Measurements from ENCODE around the gene EFCAB13. TPM values are rescaled to one million over a fixed set of nuclear protein-coding genes. Genes with fewer than 3 reads are reported as not detected.

Gene EFCAB13
- total RNA-seq, 1 experiment from 2014 or later: 1.6 TPM

- H3K36me3 Mint-ChIP-seq (ENCODE audit: insufficient read depth in 1 of 3, low read depth in 3 of 3): peaks cover 6 to 12% (median 7%) of the 10 kb centered on the region in 3 experiments
- DNase-seq: no peak
- H3K56ac ChIP-seq (ENCODE audit: insufficient read length, low read depth, low read length): no peak overlapping the region
- H3K23me2 ChIP-seq (ENCODE audit: insufficient read length, low read depth, low read length, poor library complexity, severe bottlenecking): peaks cover 4% of the 10 kb centered on the region
- no peaks in the 10 kb centered on the region for H3K79me2 ChIP-seq (ENCODE audit: insufficient read depth, low read length)
- H3K9ac ChIP-seq (ENCODE audit: extremely low read depth, insufficient read length, low read length): no peak overlapping the region
- no peak overlapping the region for H3K4ac ChIP-seq (ENCODE audit: low read depth, low read length)
- H3K23ac ChIP-seq (ENCODE audit: insufficient read length, low read depth, low read length): no peak overlapping the region
- peaks cover 14% of the 10 kb centered on the region in 2 experiments for H3K9me3 Mint-ChIP-seq
- H3T11ph ChIP-seq (ENCODE audit: low read length): no peak overlapping the region
- H2BK20ac ChIP-seq (ENCODE audit: low read depth, low read length, poor library complexity, severe bottlenecking): no peak overlapping the region
- H3K27ac ChIP-seq (ENCODE audit: insufficient read length, low read depth, low read length): no peak overlapping the region
- no peak overlapping the region for H3K27ac Mint-ChIP-seq
- peaks cover 3 to 7% of the 10 kb centered on the region in 2 experiments for H3K4me1 Mint-ChIP-seq
- H3K4me2 ChIP-seq (ENCODE audit: insufficient read depth, insufficient read length, low read length): no peak overlapping the region
- no CpG with 5 or more reads among the region's 3 CpGs for WGBS (ENCODE audit: extremely low coverage, insufficient read length, low lambda C conversion rate)
- no peak overlapping the region for H2AK5ac ChIP-seq (ENCODE audit: insufficient read length, low read length)
- no peaks in the 10 kb centered on the region for H3K79me1 ChIP-seq (ENCODE audit: insufficient read depth, low read depth, low read length, poor library complexity, severe bottlenecking)
- H2BK5ac ChIP-seq (ENCODE audit: insufficient read length, low read length): no peak overlapping the region
- no peaks in the 10 kb centered on the region for H3K9me3 ChIP-seq (ENCODE audit: control insufficient read depth, low read depth, low read length)
- H4K5ac ChIP-seq (ENCODE audit: insufficient read length, low read depth, low read length): no peak overlapping the region
- no peak overlapping the region for H2BK15ac ChIP-seq (ENCODE audit: low read depth, low read length)
- peaks cover 19% of the 10 kb centered on the region for H3K27me3 Mint-ChIP-seq (ENCODE audit: low read depth)
- H4K20me1 ChIP-seq (ENCODE audit: control insufficient read depth, insufficient read depth, insufficient read length): no peaks in the 10 kb centered on the region
- no peak overlapping the region for H3K4me3 Mint-ChIP-seq
- H4K8ac ChIP-seq (replicated peaks; ENCODE audit: insufficient read length, low read depth, low read length): no peak overlapping the region
- H3K14ac ChIP-seq (ENCODE audit: insufficient read depth, low read length): no peak overlapping the region
- H3K4me1 ChIP-seq (ENCODE audit: insufficient read depth, low read length): no peaks in the 10 kb centered on the region
- no peak overlapping the region for H2AFZ ChIP-seq (ENCODE audit: low read length)
- no peak overlapping the region for H2BK120ac ChIP-seq (ENCODE audit: low read depth, low read length, poor library complexity, severe bottlenecking)
- H4K91ac ChIP-seq (ENCODE audit: insufficient read length, low read depth, low read length): no peak overlapping the region
- no peaks in the 10 kb centered on the region for H3K27me3 ChIP-seq (ENCODE audit: insufficient read depth, low read length)
- H2BK12ac ChIP-seq (ENCODE audit: insufficient read length, low read depth, low read length): no peak overlapping the region
- no peak for TF ChIP-seq CTCF (conservative IDR thresholded peaks at IDR 0.05)
- no peak overlapping the region for H3K18ac ChIP-seq (ENCODE audit: insufficient read length, low read depth, low read length)
These were observed 5.4 kb upstream of the EFCAB13 start for GRCh38 chr17:47318197-47318918.

Data from H9 (cell line).